ENCODE results near the gene EME2.

The EME2 gene

DNA sequence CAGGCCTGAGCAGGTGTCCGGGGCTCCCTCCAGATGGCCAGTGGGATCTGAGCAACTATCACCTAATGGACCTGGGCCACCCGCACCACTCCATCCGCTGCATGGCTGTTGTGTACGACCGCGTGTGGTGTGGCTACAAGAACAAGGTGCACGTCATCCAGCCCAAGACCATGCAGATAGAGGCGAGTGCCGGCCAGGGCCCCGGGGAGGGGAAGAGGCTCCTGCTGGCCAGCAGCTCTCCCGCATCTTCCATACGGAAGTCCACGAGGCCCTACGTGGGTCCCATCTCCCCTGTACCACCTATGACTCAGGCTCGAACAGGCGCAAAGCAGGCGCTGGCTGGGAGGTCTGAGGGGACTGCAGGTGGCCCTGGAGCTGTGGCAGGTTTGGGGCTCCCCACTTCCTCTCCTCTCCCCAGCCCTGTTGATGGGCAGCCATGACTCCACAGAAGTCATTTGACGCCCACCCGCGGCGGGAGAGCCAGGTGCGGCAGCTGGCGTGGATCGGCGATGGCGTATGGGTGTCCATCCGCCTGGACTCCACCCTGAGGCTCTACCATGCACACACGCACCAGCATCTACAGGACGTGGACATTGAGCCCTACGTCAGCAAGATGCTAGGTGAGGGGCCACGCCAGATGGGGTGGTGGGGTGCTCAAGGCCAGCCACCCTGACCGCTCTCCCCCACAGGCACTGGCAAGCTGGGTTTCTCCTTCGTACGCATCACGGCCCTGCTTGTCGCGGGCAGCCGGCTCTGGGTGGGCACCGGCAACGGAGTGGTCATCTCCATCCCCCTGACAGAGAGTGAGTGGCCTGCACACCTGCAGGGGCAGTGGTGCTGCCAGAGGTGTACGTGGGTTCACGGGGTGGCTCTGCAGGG, 5.3 kb upstream of the EME2 start:
- DNase-seq, result no peak

- DNase-seq, result no peak
Observed at GRCh38 chr16:1768061-1768766, 4.4 kb upstream of the EME2 start.

- no peak for DNase-seq
Observed at GRCh38 chr16:1768767-1769401, 3.7 kb upstream of the EME2 start.

DNA sequence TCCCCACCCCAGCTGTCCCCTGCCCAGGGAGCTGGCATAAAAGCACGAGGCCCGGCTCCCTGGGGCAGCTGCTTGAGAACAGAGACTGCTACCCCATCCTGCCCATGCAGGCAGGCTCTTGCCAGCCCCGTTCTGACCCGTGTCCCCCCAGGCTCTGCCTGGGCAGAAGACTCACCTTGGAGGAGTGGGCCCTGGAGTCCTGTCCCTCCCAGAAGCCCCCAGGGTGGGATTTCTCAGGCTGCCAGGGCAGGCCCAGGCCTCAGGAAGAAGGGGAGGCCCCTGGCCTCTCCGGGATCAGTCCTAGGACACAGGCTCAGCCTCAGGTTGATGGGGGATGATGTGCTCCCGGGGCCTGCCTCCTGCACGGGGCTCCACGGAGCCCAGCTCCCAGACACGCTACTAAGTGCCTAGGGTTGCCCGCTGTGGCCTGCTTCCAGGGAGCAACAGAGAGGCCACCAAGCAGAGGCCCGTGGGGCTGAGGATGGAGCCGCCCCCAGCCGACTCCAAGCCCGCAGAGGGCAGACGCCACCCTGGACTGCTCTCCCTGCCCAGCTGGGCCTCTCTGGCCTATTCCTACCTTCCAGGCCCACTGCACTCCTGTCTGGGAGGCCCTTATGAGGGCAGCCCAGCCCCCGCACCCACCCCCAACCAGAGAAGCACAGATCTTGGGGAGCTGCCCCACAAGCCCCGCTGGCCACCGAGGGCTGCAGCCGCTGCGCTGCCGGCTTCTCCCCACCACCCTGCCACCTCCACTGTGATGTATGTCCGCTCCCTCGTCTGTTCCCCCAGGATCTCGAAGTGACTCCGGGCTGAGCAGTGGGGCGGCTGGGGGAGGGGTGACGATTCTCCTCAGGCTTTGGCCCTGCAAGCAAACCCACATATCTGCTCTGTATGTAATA, 3.0 kb upstream of the EME2 start:
- DNase-seq, result no peak

GRCh38 chr16:1770328-1771187, 2.1 kb upstream of the EME2 start:
- DNase-seq, result peak; percentile 83

- peak; percentile 77 for DNase-seq
Observed at GRCh38 chr16:1771188-1771863, 1.3 kb upstream of the EME2 start, which contains the start of gene NME3. NME3 (minus strand) TSS chr16:1771543; CDS start chr16:1771534, 9 bp downstream.

GRCh38 chr16:1771864-1772361, 697 bp upstream of the EME2 start:
- no peak for DNase-seq

DNA sequence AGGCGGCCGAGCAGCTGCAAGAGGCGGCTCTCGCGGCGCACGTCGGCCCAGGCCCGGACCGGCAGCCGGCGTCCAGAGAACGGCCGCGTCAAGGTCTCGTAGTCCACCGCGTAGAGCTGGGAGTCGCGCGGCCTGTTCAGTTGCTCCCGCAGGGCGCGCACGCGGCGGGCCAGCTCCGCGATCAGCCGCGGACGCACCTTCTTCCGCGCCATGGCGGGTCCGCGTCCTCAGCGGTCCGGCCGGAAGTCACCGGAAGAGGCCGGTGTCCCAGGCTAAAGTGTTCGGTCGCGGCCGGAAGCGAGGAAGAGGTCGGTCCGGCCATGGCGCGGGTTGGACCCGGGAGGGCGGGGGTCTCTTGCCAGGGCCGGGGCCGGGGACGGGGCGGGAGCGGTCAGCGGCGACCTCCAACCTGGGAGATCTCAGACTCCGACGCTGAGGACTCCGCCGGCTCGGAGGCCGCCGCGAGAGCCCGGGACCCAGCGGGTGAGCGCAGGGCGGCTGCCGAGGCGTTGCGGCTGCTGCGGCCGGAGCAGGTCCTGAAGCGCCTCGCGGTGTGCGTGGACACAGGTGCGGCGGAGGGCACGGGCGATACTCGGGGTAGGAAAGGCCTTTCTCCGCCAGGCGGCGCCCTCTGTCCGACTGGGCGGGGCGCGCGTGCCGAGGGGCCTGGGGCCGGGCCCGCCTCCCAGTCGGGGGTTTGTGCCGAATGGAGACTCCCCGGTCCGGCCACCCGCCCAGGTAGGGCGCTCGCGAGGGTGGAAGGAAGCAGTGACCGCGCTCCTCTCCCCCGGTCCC, 495 bp downstream of the EME2 start, which contains the start of gene MRPS34:
MRPS34 (minus strand) TSS at position 227 of the 795 bp plus-strand sequence; CDS start at position 212, 15 bp downstream.
- peak; percentile 93 for DNase-seq

GRCh38 chr16:1773703-1774447, 1.3 kb downstream of the EME2 start:
- no peak for DNase-seq

DNA sequence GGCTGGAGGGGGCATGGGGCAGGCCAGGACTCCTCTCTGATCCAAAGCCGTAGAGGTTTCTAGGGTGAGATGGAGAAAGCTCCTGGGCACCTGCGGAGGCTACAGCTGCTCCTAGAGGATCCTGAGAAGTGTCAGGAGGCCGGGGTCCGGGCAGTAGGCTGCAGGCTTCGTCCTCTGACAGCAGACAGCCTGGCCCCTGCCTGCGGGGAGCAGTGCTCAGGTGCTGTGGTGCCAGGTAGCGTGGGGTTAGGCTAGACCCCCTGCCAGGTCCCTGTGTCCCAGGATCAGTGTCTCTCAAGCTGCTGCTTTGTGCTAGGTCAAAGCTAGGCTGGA, 1.8 kb downstream of the EME2 start:
- DNase-seq, result no peak

DNA sequence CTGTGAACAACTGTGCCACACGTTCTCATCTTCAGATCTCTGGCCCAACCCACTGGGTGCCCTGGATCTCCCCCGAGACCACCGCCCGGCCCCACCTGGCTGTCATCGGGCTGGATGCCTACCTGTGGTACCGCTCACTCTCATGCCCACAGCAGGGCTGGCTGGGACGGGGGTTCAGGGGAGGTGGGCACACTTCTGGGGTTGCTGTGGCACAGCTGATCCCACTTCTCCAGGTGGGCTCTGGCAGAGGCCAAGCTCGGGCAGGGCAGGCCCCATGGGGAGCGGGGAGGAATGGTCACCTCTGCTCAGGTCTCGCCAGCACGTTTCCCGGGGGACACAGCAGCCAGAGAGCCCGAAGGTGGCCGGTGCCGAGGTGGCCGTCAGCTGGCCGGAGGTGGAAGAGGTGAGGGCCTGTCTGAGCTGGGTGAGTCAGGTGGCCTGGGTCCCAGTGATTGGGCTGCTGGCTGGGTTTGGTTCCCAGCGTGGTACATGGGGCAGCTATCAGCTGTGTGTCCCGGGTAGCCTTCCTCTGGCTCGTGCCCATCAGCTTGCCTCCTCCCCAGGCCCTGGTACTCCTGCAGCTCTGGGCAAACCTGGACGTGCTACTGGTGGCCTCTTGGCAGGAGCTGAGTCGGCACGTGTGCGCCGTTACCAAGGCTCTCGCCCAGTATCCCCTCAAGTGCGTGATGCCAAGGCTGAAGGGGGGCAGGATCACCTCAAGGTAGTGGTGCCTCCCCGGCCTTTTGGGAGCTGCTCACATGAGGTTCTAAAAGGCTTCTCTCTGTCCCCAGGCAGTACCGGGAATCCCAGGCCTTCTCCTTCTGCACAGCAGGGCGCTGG, 2.6 kb downstream of the EME2 start:
- DNase-seq, result no peak

DNA sequence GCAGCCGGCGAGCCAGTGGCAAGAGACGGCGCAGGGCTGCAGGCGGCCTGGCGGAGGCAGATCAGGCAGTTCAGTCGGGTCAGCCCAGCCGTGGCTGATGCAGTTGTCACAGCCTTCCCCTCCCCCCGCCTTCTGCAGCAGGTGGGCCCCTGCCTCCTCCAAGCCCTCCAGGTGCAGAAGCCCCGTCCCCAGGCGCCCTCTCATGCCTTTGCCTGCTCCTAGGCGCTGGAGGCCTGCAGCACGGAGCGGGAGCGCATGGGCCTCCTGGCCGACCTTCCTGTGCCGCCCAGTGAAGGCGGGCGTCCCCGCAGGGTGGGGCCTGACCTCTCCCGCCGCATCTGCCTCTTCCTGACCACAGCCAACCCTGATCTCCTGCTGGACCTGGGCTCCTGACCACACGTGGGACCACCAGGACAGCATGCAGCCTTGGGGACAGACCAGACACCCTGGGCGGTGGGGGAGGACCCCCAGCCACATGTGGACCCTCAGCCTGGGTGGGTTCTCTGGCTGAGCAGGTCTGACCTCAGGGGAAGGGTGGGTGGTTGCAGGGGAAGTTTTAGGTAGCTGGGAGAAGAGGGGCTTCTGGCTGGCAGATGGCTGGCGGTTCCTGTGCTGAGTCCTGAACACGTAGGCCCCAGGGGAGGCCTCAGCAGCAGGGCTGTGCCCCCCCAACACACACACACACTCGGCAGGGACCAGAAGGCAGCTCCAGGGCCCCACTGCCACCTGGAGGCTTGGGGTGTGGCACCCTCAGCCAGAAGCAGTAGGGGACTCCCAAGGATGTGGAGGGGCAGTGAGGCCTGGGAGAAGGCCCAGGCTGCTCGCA, 3.4 kb downstream of the EME2 start:
- no peak for DNase-seq

DNA sequence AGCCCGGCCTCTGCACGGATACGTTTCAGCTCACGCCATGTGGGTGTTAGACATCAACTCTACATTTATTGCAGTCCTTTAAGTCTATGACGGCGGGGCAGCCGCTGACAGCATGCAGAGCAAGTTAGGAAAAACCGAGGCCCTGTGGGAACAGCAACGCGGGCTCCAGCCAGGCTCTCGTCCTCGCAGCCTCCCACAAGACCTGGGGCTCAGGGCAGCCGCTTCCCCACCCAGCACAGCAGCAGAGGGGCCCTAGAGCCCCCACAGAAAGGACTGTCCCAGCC, 4.0 kb downstream of the EME2 start:
- no peak for DNase-seq

DNA sequence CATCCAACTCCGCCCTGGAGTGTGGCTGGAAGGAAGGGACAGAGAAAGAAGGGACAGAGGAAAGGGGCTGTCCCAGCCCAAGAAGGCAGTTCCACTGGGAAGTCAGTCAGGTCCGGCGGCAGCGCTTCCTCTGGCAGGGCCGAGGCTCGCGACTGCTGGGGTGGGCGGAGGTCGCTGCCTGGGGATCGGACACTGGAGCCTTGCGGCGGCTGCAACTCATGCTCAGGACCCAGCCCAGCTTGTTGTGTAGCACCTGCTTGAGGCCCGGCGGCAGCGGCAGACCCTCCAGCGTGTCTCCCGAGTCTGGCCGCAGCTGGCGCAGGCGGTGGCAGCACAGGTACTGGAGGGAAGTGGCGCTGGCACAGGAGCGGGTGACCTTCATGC, 4.4 kb downstream of the EME2 start:
- DNase-seq, result no peak

DNA sequence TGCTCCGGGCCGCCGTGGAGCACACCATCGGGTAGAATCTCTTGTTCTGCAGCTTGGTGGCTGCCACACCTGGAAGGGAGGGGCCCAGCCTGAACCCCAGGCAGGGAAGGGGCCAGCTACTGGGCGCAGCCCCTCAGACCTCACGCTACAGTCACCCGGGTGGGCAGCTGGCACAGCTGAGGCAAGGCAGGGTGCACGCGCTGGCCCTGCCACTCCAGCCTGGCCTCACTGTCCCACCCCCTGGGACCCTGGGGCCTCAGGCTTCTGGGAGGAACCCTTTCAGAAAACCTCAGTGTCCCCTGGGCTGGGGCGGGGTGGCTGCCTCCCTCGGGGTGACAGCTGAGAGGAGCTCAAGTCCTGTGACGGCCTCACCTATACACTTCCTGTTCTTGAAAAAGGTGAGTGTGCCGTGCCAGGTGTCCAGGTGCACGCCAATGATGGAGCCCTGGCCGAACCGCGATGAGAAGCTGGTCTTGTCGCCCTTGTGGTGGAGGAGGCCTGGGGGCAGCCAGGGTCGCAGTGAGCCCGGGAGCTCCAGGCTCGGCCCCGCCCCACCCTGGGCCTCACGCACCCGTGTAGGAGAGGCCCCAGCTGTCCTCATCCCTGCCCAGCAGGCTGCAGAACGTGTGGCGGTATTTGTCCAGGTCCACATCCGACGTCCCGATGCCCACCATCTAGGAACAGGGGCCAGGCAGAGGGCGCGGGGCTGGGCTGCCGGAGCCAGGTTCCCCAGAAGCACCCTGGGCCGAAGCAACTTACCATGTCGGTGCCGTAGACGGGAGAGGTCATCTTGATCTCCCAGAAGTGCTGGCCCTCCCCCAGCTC, 5.0 kb downstream of the EME2 start:
- DNase-seq, result no peak
